Skeletal muscle cell (primary cell): ENCODE measurements around the gene POGLUT2.

Source experiments
- DNase-seq: peaks from one replicate; pipeline ENCODE4 v3.0.0-alpha.2; 2010; ENCODE audit warnings: low read depth
- H3K4me3 ChIP-seq: 2 replicates; pipeline ENCODE4 v1.5.1; 2011; ENCODE audit warnings: low read depth, mild to moderate bottlenecking, control low read depth, low read length, moderate library complexity

POGLUT2 gene

GRCh38 chr13:102798581-102799425, at the start of gene POGLUT2, which contains the start of gene BIVM:
POGLUT2 (minus strand) TSS chr13:102798976; CDS start chr13:102798670, 306 bp downstream.
BIVM (plus strand) TSS chr13:102799119; CDS start chr13:102807268, 8,149 bp downstream.
- peak; percentile 84 for DNase-seq
- H3K4me3 ChIP-seq, result peak within 1 kb of the TSS; percentile 89

- peak overlapping the region; percentile 98 for H3K4me3 ChIP-seq
Observed at GRCh38 chr13:102847272-102848234, 48.8 kb upstream of the POGLUT2 start.

GRCh38 chr13:102846261-102847015, 47.7 kb upstream of the POGLUT2 start:
- DNase-seq, result no peak
- H3K4me3 ChIP-seq, result peak overlapping the region; percentile 98

More at GRCh38 chr13:102847272-102848234, 48.8 kb upstream of the POGLUT2 start:
- no peak for DNase-seq

GRCh38 chr13:102845630-102846260, 47.0 kb upstream of the POGLUT2 start, which contains the start of gene ERCC5:
ERCC5 (plus strand) TSS chr13:102846032; CDS start chr13:102846267, 235 bp downstream.
- DNase-seq, result peak; percentile 77
- peak within 1 kb of the TSS; percentile 98 for H3K4me3 ChIP-seq

GRCh38 chr13:102845289-102845629, 46.5 kb upstream of the POGLUT2 start:
- H3K4me3 ChIP-seq, result peak overlapping the region; percentile 98
- DNase-seq, result no peak

- no peak for DNase-seq
- no peak overlapping the region for H3K4me3 ChIP-seq
Observed at GRCh38 chr13:102839462-102839861, 40.7 kb upstream of the POGLUT2 start.

- DNase-seq, result no peak
- H3K4me3 ChIP-seq, result no peak overlapping the region
Observed at GRCh38 chr13:102838982-102839381, 40.2 kb upstream of the POGLUT2 start.

GRCh38 chr13:102838273-102838672, 39.5 kb upstream of the POGLUT2 start:
- no peak overlapping the region for H3K4me3 ChIP-seq
- no peak for DNase-seq

- no peak for DNase-seq
Observed at GRCh38 chr13:102836471-102836870, 37.7 kb upstream of the POGLUT2 start.

GRCh38 chr13:102830646-102831045, 31.9 kb upstream of the POGLUT2 start:
- H3K4me3 ChIP-seq, result no peak overlapping the region
- DNase-seq, result no peak

More at GRCh38 chr13:102836471-102836870, 37.7 kb upstream of the POGLUT2 start:
- H3K4me3 ChIP-seq, result no peak overlapping the region

GRCh38 chr13:102825921-102826706, 27.3 kb upstream of the POGLUT2 start:
- DNase-seq, result peak; percentile 77

GRCh38 chr13:102825400-102825799, 26.6 kb upstream of the POGLUT2 start:
- no peak overlapping the region for H3K4me3 ChIP-seq

More at GRCh38 chr13:102825921-102826706, 27.3 kb upstream of the POGLUT2 start:
- H3K4me3 ChIP-seq, result peak overlapping the region; percentile 29

GRCh38 chr13:102817907-102818306, 19.1 kb upstream of the POGLUT2 start:
- no peak for DNase-seq

More at GRCh38 chr13:102825400-102825799, 26.6 kb upstream of the POGLUT2 start:
- DNase-seq, result no peak

GRCh38 chr13:102817241-102817640, 18.5 kb upstream of the POGLUT2 start:
- no peak for DNase-seq
- no peak overlapping the region for H3K4me3 ChIP-seq

More at GRCh38 chr13:102817907-102818306, 19.1 kb upstream of the POGLUT2 start:
- no peak overlapping the region for H3K4me3 ChIP-seq

- no peak for DNase-seq
Observed at GRCh38 chr13:102816708-102817107, 17.9 kb upstream of the POGLUT2 start.

GRCh38 chr13:102815788-102816187, 17.0 kb upstream of the POGLUT2 start:
- no peak for DNase-seq

More at GRCh38 chr13:102816708-102817107, 17.9 kb upstream of the POGLUT2 start:
- H3K4me3 ChIP-seq, result no peak overlapping the region

GRCh38 chr13:102814793-102815192, 16.0 kb upstream of the POGLUT2 start:
- DNase-seq, result no peak
- H3K4me3 ChIP-seq, result no peak overlapping the region

More at GRCh38 chr13:102815788-102816187, 17.0 kb upstream of the POGLUT2 start:
- H3K4me3 ChIP-seq, result no peak overlapping the region
